HG02610 (cell line): Measurements from ENCODE around the gene METRNL.
"Not testable (repeated sequence)": the region's sequence is repeated elsewhere in the genome, so short reads cannot be mapped to it uniquely, and the experiment has no call there.

ENCODE experiments used
- ATAC-seq: cut with Tn5 transposase; IDR thresholded peaks from one replicate; pipeline ENCODE4 v1.9.1; 2021; ENCODE audit warnings: mild to moderate bottlenecking, moderate library complexity; ENCODE audit not compliant: unreplicated experiment

The METRNL gene

DNA sequence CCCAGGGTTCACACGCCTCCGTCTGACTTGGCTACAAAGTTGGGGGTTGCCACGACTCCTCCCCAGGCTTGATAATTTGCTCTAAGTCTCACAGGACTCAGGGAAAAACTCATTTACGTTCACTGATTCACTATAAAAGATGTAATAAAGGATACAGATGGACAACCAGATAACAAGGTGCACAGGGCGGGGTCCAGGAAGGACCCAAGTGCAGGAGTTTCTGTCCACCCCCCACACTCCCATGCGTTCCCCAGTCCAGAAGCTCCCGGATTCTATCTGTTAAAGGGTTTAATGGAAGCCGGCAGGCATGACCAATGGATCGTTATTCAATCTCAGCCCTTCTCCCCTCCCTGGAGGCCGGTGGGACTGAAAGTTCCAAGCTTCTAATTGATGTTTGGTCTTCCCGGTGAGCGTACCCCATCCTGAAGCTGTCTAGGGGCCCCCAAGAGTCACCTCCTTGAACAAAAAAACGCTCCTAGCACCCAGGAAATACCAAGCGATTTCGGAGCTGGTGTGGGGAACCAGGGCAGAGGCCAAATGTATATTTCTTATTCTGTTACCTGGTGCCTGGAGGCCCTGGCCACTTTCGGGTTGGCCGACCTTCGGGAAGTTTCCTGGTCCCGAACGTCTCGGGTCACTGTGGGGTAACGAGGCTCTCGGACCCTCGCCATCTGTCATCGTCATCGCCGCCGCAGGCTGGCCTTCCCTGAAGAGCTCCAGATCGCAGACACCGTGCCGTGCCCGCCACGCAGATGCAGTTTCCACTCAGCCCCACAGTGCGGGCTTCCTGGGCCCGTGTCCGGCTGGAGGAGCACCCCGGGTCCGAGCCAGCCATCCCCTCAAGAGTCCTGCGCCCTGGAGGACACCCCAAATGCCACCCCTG lies 13.5 kb upstream of the METRNL start:
- ATAC-seq: no peak

DNA sequence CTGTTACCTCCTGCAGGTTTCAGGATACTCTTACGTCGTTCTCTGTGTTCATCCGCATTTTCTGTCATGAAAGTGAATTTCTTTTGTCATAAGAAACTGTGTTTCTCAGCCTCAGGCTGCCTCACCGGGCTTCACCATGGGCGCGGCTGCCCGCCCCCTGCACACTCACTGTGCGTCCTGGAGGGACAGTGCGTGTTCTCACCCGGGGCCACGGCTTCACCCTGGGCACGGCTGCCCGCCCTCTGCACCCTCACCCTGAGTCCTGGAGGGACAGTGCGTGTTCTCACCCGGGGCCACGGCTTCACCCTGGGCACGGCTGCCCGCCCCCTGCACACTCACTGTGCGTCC lies 12.9 kb upstream of the METRNL start:
- ATAC-seq: not testable (repeated sequence)

DNA sequence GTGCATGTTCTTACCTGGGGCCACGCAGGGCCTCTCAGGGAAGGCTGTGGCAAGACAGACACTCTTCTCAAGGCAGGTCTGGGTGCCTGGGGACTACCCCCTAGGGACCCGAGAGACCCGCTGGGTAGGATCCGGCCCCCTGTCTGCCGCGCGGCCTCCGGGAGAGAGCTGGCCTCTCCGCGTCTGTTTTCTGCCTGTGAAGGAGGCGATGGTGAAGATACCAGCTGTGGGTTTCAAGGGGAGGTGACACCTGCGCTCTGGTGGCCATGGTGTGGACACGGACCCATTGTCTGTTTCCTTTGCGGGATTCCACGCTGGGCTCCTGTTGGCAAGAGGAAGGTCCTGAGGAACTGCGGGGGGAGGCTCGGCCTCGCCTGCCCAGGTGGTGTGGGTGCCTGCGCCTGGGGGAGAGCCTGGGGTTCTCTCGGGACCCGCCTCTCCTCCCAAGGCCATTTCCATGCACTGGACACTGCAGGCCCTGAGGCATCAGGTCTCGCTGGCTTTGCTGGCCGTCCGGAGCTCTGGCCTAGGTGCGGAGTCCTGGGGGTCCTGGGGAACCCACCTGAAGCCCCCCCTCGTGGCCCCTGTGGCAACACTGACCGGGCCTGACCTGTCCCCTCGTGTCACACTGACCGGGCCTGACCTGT lies 12.2 kb upstream of the METRNL start:
- ATAC-seq: no peak

DNA sequence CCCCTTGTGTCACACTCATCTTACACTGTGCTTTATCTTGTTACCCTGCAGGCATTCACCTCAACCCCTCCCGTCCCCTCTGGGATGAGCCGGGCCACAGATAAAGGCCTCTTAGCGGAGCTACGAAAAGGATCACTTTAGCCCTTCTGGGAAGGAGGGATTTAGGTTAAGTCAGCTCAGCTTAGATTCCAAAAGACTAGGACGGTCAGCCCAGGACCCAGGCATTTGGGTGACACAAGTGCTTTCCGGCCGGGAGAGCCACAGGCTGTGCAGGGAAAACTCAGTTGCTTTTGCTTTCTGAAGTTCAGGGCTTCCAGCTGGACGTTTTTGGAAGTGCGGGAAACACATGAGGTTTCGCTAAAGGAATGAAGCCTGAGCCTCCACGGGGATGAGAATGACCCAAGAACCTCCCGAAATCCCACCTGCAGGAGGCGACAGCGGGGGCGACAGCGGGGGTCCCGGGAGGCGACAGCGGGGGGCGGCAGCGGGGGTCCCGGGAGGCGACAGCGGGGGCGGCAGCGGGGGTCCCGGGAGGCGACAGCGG lies 11.6 kb upstream of the METRNL start:
- no peak for ATAC-seq

DNA sequence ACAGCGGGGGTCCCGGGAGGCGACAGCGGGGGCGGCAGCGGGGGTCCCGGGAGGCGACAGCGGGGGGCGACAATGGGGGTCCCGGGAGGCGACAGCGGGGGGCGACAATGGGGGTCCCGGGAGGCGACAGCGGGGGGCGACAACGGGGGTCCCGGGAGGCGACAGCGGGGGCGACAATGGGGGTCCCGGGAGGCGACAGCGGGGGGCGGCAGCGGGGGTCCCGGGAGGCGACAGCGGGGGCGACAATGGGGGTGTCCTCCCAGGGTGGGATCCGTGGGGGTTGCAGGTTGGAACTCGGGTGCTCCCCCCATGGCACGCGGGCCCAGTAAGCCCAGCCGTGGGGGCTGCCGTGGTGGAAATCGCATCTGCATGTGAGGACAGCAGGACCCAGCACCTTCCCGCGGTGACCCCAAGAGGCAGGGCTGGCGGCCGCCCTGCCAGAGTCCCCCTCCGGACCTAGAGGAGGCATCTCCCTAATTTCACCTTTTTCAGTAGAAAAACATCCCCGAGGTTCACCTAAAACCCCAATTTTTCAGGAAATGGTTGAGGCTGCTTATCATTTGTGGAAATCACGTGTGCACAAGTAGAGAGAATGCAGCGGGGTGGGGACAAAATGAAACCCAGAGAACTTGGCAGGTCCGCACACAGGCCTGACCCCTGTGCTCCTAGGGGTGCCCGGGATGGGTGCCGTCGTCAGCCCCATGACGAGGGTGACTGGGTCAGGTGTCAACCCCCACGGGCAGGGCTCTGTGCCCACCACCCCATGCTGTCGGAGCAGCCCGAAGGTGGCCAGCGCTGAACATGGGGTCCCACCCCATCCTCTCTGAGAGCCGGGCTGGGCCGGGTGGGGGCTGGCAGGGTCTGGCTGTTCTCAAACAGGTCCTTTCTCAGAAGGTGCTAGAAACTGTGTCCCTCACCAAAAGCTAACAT lies 10.5 kb upstream of the METRNL start:
- no peak for ATAC-seq

DNA sequence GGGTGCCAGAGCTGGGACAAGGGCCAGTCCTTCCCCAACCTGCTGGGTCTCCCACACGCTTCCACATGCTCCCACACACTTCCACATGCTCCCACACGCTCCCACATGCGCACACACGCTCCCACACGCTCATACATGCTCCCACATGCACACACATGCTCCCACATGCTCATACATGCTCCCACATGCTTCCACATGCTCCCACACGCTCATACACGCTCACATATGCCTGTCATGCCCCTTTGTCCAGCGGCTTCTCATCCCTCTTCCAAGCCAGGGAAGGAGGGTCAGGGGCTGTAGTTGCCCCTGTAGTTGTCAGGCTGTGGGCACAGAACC lies 9.9 kb upstream of the METRNL start:
- no peak for ATAC-seq

DNA sequence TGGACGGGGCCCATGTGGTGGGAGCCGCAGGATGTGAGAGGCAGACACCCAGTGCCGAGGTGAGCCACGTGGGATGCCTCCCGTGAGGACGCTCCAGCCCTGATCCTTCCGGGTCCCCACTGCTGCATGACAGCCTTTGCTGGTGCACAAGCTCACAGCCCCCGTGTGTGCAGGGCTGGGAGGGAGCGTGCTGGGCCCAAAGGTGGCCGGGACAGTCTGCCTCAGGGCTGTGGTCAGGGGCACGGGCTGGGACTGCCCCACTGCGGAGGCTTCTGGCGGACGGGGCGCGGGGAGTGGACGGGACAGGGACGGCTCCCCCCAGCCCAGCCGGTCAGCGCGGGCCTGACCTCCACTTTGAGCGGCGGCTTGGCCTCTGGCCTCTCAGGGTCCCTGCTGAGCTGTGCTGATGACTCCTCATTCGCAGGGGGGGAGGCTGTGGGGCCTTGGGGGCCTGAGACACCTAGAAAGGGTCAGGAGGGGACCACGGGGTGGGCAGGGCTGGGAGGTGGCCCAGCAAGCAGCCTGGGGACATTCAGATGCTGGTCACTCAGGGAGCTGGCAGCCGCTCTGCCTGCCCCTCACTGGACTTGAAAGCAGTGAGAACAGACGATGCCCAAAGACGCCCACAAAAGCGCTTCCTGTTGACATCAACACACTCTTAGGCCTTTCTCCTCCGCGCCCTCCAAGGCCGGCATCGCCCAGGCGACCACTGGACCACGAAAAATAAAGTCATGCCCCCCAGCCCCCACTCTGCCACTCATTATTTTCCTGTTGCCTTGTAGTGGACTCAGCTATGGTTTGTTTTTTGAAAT lies 9.3 kb upstream of the METRNL start:
- ATAC-seq: no peak

DNA sequence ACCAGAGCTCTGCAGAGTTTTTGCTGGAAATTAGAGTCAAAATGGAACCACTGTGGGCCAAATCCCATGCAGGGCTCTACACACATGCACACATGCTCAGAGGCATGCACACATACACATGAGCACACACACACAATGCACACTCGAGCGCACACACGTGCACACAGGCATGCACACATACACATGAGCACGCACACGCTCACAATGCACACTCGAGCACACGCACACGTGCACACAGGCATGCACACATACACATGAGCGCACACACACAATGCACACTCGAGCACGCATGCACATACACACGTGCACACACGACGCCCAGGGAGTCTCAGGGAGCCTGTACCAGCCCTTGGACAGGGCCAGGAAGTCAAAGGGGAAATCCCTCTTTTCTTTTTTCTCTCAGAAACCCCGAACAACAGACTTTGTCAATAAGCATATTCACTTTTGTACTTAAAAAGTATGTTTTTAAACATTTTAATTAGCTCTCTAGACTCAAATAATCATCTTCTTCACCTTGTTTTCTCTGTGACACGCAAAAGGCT lies 8.5 kb upstream of the METRNL start:
- ATAC-seq: no peak

DNA sequence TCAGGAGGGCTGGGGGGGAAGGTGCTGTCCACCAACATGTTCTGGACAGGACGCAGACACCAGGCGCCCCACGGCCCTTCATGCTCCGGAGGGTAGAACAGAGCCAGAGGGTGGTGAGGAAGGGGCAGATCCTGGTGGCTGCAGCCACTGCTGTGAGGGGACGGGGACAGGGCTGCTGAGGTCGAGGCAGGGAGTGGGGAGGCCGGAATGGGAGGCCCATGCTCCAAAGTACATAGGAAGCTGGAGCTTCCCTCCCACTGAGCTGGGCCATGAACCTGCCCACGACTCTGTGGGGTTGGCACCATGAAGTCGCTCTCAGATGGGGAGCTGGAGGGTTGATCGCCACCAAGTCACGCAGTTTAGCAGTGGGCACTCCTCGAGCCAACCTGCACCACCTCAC lies 8.0 kb upstream of the METRNL start:
- no peak for ATAC-seq

DNA sequence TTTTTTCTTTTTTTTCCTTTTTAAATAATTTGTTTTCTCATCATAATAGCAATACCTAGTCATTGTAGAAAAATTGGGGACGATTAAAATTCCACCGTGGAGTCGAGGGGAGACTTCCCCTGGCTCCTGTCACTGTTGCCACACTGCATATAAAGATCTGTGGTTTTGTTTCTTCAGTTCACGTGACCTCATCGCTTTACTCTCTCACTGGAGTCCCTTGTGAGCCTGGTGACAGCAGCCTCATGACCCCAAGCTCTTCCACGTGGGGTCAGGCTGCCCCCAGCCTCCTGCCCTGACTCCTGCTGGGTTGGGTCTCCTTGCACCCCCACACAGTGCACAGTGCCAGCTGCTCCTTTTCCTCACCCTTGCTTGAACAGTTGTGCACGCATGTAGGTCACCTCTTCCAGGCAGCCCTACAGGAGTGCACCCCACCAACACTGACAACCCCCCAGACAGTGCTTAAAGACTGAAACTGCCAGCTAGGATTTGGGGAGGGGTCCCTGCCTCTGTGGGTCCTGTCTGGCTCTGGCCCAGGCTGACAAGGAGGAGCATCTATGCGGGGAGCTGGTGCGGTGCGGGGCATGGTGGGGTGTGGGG lies 7.3 kb upstream of the METRNL start:
- ATAC-seq: no peak

DNA sequence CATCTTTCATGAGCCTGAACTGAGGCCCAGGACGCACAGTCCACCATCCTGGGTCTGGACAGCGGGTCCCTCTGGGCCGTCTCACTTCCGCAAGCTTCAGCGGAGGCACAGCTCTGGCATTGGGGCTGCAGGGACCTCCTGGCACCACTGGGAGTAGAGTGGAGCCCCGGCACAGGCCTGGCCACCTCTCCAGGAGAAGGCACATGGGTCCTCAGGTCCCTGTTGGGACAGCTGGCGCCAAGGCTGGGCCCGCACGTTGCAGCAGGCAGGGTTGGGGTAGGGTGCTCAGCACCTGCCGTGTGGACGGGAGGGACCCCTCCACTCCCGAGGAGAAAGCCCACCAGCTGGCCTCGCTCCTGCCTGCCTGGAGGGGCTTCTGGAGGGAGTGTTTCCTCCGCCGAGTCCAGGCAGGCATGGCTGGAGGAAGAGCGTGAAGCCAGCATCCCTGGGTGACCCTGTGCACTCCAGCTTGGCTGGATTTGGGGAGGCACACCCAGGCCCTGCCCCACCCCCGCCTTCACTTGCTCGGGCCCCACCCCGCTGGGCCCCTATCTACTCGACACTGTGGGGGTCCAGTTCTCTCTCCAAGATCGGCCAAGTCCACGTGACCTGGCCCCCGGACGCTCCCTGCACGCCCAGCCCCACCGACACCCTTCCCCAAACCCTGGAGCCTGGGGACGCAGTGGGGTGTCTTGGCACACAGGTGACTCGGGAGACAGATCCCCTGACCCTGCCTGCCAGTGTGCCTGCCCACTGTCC lies 6.6 kb upstream of the METRNL start:
- ATAC-seq: no peak

DNA sequence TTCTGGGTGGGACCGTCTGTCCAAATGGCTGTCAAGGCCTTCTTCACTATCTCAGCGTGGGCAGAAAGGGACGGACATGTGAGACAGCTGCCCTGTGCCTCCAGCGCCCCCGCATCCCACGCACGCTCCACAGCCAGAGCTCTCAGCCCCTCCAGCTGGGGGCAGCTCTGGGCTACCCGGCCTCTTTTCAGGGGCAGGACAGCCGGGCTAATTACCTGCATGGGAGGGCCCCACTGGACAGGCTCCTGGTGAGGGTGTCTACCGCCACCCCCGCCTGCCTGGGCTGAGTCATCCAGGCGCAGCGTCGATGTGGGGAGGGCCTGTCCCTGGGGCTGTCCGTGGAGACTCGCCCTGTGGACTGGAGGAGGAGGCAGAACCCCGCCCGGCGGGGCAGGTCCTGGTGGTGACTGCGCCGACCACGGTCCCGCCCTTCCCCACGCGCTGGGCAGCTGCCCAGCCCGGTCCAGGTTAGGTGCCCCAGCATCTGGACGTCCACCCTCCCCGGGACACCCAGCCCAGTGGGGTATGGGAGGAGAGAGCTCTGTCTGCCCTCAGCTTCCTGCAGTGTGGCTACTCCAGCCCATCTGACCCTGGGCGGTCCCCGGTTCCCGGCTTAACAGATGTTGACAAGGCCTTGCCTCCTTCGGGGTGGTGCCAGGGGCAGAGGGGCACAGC lies 5.9 kb upstream of the METRNL start:
- no peak for ATAC-seq

DNA sequence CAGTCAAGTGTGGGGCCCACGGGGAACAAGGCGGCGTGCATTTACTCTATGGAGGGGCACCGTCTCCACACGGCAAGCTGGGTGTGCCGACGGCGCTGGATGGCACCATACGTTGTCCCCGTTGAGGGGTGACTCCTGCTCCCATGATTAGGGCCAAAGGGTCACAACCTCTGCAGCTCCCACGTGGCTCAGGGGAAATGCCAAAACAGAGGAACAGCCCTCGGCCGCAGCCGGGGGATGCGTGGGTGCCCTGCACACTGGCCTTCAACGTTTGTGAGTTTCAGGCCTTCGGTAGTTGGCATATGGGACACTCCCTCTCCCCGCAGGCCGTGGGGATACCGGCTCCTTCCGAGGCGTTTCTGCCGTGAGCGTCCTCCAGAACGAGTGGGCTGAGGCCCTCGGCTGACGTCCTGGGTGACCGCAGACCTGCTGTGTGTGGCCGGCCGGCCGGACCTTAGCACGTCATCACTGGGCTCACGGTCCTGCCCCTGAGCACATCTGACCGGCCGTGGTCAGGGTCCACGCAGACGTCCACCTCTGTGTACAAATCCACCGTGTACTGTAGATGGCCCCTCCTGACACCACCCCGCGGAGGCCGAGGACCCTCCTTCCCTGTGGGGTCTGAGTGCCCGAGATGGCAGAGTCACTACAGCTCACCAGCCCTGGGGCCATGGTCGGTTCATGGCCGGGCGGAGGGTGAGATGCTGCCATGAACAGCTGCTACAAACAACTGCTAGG lies 4.8 kb upstream of the METRNL start:
- ATAC-seq: no peak

DNA sequence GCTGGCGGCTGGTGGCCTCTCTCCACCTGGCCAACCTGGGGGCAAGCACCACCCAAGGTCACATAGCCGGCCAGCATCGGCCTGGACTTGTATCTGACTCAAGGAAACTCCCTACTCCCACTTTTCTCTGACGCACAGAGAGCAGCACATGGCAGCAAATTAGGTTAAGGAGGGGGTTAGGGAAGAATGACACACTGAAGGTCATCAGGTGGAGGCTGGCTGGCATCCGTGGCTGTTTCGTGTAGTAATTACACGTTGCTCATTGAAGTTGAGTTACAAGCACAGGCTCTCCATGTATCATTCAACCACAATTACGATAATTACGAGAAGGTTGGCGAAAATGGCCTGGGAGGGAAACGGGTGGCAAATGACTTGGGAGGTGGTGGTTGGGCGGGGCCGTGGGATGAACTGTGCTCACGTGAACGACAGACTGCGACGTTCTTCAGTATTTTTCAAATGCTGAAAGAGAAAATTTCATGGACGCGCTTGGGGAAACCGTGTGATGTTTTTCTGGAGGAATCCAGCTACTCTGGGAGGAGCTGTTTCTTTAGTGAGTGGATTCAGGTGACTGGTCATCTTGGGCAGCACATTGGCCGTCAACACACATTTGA lies 4.0 kb upstream of the METRNL start:
- ATAC-seq: no peak

DNA sequence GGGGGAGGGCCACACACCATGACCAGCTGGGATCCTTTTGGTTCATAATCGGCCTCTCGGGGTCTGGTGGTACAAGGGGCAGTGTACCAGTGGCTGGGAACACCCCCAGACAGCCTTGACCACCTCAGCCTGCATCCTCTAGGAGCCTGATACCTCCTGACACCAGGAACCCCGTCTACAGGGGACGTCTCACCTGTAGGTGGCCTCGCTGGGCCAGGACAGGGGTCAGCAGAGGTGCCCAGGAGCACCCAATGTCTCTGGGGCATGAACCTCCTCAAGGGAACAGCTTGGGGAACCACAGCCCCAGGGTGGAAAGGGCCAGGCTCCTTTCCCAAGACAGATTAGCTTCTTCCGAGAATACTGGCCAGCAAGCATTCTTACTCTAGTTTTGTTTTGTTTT lies 2.5 kb upstream of the METRNL start:
- no peak for ATAC-seq

DNA sequence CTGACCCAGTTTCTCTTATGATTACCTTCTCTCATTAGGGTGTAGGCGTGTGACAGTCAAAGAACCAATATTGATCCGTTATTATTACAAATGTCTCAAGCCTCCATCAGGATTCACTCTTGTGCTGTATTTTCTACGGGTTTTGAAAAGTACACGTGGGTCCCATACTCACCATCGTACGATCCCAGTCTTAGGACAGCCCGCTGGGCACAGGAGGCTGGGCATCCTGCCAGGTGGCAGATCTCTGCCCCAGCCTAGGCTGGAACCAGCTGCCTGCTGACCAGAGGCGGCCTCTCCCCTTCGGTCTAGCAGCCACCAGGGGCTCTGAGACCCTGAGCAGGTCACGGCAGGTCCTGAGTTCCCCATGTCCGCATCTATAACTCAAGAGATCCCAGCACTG lies 2.0 kb upstream of the METRNL start:
- no peak for ATAC-seq

DNA sequence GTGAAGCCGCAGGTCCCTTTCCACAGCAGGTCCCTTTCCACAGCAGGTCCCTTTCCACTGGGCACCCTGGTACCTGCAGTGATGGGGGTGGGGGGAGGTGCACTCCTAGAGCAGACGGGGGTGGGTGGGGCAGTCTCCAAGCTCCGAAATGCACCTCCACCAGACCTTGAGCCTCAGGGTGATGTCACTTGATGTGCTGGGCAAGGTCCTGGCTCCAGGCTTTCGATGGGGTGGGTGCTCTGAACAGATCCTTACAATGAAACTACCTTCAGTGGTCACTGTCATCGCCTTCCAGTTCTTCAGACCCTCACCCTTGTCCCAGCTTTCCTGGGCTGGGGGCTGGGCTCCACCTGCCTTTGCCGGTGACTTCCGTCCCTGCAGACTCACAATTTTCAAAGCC lies 1.5 kb upstream of the METRNL start:
- ATAC-seq: no peak
